HG03103 (cell line): ENCODE results near the gene UBE2O.
"Not testable (repeated sequence)": the region's sequence is repeated elsewhere in the genome, so short reads cannot be mapped to it uniquely, and the experiment has no call there.

ENCODE experiments used
- ATAC-seq: cut with Tn5 transposase; IDR thresholded peaks from one replicate; pipeline ENCODE4 v1.9.1; 2021; ENCODE audit warnings: low read depth; ENCODE audit not compliant: unreplicated experiment

UBE2O gene

GRCh38 chr17:76381633-76382350, 71.2 kb downstream of the UBE2O start:
- ATAC-seq: no peak

DNA sequence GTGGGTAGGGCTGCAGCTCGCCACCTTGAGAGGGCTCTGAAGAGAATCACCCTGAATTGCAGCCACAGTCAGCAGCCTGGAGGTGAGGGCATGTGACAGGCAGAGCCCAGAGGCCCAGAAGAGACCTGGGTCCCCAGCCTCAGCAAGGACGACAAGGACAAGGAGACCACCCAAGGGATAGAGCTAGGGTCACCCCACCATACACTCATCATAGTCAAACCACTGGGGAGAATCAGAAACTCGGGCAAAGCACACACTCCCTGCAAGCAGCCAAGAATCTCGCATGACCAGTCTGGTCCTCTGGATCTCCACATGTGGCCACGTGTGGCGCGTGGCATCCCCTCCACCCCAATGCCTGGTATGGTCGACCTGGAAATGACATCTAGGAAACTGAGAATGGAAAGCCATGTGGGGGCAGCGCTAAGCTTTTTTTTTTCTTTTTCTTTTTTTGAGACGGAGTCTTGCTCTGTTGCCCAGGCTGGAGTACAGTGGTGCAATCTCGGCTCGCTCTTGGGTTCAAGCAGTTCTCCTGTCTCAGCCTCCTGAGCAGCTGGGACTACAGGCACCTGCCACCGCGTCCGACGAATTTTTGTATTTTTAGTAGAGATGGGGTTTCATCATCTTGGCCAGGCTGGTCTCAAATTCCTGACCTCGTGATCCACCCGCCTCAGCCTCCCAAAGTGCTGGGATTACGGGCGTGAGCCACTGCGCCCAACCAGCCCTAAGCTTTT, 73.1 kb downstream of the UBE2O start:
- ATAC-seq: no peak

GRCh38 chr17:76379275-76379641, 73.7 kb downstream of the UBE2O start:
- ATAC-seq: no peak

DNA sequence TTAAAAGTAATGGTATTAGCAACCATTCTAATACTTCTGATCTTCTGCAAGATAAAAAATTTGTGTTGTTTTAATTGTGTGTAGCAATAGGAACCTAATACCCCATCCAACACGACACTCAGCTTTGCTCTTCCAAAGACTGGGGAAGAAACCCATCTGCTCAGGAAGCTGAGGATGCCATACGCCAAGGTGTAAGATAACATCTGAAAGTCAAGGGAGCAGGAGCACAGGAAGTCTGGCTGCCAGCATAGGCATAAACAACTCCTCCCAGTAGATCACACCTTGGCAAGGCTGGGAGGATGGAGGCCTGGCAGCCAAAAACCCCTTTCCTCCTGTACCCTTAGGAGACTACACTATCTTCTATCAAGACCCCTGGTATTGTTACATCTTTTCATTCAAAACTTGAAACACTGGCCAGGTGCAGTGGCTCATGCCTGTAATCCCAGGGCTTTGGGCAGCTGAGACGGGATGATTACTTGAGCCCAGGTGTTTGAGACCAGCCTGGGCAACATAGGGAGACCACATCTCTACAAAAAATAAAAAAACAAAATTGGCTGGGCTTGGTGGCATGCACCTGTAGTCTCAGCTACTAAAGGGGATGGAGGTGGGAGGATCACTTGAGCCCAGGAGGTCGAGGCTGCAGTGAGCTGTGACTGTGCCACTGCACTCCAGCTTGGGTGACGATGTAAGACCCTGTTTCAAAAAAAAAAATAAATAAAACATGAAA, 74.2 kb downstream of the UBE2O start:
- no peak for ATAC-seq

GRCh38 chr17:76376318-76377133, 76.4 kb downstream of the UBE2O start:
- ATAC-seq: no peak

GRCh38 chr17:76371656-76372628, 81.0 kb downstream of the UBE2O start:
- no peak for ATAC-seq

DNA sequence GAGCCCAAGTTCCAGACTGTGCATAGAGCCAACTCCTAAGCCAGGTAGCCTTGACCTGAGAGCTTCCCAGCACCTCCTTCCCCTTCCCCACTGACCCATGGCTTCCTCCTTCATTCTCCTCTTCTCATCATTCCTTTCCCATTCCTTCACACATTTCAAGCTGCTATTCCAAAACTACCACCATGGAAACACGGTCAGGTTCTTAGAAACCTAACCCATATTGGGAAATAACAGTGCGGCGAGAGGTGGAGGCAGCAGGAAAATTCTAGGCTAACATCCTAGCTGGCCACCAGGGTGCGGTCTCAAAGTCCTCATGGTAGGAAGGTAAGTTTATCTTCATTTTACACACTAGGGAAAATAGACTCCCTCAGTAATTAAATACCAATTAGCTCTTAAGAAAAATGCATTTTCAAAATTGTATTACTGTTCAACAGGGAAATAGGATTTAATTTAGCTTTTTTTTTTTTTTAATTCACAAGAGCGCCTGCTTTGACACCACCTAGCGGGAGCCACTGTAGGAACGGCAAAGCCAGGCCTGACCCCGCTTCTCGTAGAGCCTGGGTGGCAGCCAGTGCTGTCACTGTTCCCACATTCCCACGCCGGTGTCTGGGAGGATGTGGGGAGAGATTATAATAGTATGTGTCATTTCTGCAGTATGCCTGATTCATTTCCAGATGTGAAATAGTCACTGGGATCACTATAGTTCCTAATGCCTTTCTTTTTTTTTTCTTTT, 82.5 kb downstream of the UBE2O start:
- ATAC-seq: no peak

DNA sequence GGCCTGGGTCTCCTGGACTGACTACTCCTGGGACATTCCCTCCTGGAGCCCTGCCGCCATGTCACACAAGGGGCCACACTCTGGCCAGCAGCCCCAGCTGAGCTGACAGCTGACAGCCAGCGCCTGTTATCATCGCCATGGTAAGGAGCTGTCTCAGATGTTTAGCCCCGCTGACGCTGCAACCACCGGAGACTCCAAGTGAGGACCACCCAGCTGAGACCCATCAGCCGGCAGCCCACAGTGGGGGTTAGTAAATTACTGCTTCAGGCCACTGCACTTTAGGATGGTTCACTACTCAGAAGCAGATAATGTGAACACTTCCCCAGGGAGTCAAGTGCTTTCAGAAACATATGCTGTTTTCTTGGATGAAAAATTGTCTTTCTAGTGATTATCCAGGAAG, 83.1 kb downstream of the UBE2O start:
- ATAC-seq: no peak

- no peak for ATAC-seq
Observed at GRCh38 chr17:76369379-76369778, 83.6 kb downstream of the UBE2O start.

GRCh38 chr17:76368545-76368944, 84.4 kb downstream of the UBE2O start:
- no peak for ATAC-seq

DNA sequence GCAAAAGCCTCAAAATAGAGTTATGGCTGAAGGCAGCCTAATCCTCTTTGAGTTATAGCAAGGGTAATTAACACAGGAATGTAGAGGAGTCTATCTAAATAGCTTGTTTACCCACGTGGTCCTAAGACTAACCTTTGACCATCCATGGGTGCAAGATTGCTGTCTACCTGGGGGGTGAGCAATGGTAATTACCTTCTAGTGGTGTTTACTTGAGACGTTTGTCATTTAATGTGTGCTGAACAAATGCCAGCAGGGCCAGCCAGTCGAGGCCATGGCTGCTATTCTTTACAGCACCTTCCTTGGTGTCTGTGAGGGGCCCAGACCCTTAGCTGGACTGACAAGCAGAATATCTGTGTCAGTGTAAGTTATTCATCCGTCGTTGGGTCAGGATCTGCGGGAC, 85.3 kb downstream of the UBE2O start:
- no peak for ATAC-seq

DNA sequence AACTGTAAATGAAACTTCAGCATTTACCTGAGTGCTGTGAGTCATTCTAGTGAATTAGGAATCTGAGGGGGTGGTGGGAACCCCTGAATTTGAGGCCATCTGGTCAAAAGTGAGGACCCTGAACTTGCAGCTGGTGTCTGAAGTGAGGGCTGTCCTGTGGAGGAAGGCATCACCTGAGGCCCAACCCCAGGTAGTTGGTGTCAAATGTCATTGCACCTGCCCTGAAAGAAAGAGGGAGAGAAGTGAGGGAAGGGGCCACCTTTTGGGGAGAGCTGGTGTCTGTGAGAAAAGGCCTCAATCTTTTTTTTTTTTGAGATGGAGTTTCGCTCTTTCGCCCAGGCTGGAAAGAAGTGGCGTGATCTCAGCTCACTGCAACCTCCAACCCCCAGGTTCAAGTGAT, 86.7 kb downstream of the UBE2O start:
- no peak for ATAC-seq

DNA sequence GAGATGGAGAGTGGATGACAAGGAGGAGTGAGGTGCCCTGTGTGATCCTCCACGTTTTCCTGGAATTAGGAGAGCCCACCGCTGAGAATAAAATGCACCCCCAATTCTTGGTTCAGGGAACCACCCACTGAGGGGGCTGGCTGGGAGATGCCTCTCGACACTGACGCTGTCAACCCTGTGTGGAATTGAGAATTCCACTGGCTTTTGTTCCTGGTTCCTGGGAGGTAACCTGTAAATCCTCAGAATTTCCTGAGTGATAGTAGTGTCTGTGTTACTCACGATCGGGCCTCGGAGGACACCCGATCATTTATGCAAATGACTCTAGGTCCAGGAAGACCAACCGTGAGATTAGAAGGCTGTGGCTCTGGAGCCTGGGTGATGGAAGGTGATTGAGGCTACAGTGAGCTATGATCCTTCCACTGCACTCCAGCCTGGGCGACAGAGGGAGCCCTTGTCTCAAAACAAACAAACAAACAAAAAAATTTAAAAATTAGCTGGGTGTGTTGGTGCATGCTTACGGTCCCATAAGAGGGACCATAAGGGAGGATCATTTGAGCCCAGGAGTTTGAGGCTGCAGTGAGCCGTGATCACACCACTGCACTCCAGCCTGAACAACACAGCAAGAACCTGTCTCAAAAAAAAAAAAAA, 87.6 kb downstream of the UBE2O start:
- no peak for ATAC-seq

DNA sequence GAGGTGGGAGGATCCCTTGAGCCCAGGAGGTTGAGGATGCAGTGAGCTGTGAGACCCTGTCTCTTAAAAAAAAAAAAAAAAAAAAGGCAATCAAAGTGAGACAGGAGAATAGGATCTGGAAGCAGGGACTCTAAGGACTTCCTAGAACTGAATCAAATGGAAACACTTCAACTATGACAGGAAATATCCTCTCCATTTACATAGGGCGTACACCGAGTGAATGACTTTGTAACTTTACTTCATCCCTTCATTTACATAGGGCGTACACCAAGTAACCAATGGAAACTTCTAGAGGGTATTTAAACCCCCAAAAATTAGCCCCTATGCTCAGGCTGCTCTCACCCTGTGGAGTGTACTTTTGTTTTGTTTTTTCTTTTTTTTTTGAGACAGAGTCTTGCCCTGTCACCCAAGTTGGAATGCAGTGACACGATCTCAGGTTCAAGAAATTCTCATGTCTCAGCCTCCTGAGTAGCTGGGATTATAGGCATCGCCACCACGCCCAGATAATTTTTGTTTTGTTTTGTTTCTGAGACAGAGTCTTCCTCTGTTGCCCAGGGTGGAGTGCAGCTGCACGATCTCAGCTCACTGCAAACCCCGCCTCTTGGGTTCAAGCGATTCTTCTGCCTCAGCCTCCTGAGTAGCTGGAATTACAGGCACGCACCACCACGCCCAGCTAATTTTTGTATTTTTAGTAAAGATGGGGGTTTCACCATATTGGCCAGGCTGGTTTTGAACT, 89.7 kb downstream of the UBE2O start:
- ATAC-seq: no peak

GRCh38 chr17:76360461-76360860, 92.5 kb downstream of the UBE2O start:
- no peak for ATAC-seq

- ATAC-seq: not testable (repeated sequence)
Observed at GRCh38 chr17:76359776-76360175, 93.2 kb downstream of the UBE2O start.

DNA sequence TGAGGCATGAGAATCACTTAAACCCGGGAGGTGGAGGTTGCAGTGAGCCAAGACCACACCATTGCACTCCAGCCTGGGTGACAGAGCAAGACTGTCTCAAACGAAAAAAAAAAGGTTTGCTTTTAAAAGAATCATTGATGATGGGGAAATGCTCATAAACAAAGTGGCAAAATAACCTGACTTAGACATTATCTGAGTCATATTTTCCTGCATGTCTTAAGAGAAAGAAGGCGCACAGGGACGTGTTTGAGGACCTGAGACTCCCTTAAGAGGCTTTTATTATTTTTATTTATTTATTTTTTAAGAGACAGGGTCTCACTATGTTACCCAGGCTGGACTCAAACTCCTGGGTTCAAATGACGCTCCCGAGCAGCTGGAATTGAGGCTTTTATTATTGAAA, 93.6 kb downstream of the UBE2O start:
- no peak for ATAC-seq
